ENCODE data around the gene ZNF839. TPM values are rescaled to one million over a fixed set of nuclear protein-coding genes. Genes with fewer than 3 reads are reported as not detected.

Gene ZNF839
- total RNA-seq, 4 donors from 2014 or later, result 7.6 to 12.5 (median 9.5) TPM

DNA sequence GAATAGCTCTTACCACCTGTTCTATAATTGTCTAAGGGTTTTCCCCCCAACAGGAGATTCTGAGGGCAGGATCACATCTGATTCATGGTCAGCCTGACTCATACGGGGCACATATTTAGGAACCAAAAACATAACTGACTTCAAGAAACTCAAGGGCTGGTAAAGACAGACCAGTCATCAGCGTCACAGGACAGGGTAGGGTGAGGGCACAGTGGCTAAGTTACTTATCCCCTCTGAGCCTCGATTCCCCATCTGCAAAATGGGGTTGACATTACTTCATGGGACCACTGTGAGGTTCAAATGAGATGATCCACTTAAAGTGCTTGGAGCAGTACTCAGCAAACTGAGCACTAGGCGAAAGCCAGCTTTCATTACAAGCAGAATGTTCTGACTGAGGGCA lies 42.5 kb downstream of the ZNF839 start:
- H3K4me1 ChIP-seq, result peaks cover 21 to 51% (median 43%) of the 10 kb centered on the region in 4 donors
- peak overlapping the region; percentile 80 to 95 (median 90) for H3K4me3 ChIP-seq
- peak overlapping the region; percentile 94 to 100 (median 98) for H3K27ac ChIP-seq (replicated peaks in 1 of 4)
- intact Hi-C loops (cut with DNase I), result no loop called here
- H3K9me3 ChIP-seq, result no peaks in the 10 kb centered on the region
- WGBS, result 23% methylated on average over 4 of the region's 4 CpGs
- no peak for TF ChIP-seq EP300 (IDR thresholded peaks at IDR 0.05)
- TF ChIP-seq, protein P1, sequence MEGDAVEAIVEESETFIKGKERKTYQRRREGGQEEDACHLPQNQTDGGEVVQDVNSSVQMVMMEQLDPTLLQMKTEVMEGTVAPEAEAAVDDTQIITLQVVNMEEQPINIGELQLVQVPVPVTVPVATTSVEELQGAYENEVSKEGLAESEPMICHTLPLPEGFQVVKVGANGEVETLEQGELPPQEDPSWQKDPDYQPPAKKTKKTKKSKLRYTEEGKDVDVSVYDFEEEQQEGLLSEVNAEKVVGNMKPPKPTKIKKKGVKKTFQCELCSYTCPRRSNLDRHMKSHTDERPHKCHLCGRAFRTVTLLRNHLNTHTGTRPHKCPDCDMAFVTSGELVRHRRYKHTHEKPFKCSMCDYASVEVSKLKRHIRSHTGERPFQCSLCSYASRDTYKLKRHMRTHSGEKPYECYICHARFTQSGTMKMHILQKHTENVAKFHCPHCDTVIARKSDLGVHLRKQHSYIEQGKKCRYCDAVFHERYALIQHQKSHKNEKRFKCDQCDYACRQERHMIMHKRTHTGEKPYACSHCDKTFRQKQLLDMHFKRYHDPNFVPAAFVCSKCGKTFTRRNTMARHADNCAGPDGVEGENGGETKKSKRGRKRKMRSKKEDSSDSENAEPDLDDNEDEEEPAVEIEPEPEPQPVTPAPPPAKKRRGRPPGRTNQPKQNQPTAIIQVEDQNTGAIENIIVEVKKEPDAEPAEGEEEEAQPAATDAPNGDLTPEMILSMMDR (IDR thresholded peaks at IDR 0.05), result no peak
- no peak for TF ChIP-seq POLR2A (IDR thresholded peaks at IDR 0.05; ENCODE audit: low read depth)
- TF ChIP-seq POLR2AphosphoS5 (IDR thresholded peaks at IDR 0.05), result no peak
- peaks cover 17 to 31% (median 24%) of the 10 kb centered on the region in 4 donors for H3K36me3 ChIP-seq
- DNase-seq (ENCODE audit: extremely low spot score), result no peak
- no peaks in the 10 kb centered on the region for H3K27me3 ChIP-seq

DNA sequence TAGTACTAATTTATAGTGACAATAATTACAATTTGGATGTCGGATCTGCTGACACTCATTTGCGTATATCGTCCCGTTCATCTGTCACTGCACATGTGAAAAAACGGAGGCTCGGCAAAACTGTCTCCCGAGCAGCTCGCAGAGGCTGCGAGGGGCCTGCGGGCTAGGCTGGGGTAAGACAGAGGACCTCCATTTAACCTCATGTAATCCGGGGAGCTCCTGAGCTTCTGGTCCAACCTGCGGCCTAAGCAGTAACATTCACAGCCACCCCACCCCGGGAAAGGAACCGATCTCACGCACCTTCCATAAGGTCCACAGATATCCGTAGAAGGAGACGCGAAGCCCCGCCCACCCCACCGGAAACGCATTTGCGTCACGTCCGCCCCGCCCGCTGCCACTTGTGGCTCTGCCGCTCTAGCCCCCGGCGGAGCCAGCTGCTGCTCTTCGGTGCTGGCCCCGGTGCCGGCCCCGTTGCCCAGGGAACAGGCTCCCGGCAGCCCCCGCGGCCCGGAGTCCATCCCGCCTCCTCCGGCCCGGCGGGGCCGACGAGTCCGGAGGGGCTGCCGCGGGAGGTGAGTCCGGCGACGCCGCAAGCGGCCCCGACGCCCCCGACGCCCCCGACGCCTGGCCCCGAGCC lies 43.1 kb downstream of the ZNF839 start, which contains the start of the genes CINP and TECPR2:
Gene CINP, minus strand, starts transcription at position 346 of the 637 bp plus-strand sequence. Its CDS starts 39 bp downstream, at position 307.
Gene TECPR2, plus strand, starts transcription at position 397 of the 637 bp plus-strand sequence. CDS start 13,781 bp downstream, outside the sequence.
- Histone ChIP-seq H3K9me3 (no peaks in the 10 kb centered on the region), H3K4me3 (peak within 1 kb of the TSS; percentile 80 to 95 (median 90)), H3K36me3 (peaks cover 12 to 25% (median 18%) of the 10 kb centered on the region in 4 donors), H3K4me1 (peaks cover 21 to 51% (median 43%) of the 10 kb centered on the region in 4 donors), H3K27ac (replicated peaks in 1 of 4) (peak within 1 kb of the TSS; percentile 94 to 100 (median 98)), H3K27me3 (no peaks in the 10 kb centered on the region)
- 0% methylated on average over 15 of the region's 58 CpGs for WGBS
- intact Hi-C loops (cut with DNase I), result no loop called here
- DNase-seq (ENCODE audit: extremely low spot score), result peak; percentile 99
- TF ChIP-seq POLR2AphosphoS5 (IDR thresholded peaks at IDR 0.05) (peak; percentile 90 to 91), POLR2A (IDR thresholded peaks at IDR 0.05; ENCODE audit: low read depth) (peak; percentile 72), EP300 (IDR thresholded peaks at IDR 0.05) (no peak)
- TF ChIP-seq, protein P1 (IDR thresholded peaks at IDR 0.05), result no peak

DNA sequence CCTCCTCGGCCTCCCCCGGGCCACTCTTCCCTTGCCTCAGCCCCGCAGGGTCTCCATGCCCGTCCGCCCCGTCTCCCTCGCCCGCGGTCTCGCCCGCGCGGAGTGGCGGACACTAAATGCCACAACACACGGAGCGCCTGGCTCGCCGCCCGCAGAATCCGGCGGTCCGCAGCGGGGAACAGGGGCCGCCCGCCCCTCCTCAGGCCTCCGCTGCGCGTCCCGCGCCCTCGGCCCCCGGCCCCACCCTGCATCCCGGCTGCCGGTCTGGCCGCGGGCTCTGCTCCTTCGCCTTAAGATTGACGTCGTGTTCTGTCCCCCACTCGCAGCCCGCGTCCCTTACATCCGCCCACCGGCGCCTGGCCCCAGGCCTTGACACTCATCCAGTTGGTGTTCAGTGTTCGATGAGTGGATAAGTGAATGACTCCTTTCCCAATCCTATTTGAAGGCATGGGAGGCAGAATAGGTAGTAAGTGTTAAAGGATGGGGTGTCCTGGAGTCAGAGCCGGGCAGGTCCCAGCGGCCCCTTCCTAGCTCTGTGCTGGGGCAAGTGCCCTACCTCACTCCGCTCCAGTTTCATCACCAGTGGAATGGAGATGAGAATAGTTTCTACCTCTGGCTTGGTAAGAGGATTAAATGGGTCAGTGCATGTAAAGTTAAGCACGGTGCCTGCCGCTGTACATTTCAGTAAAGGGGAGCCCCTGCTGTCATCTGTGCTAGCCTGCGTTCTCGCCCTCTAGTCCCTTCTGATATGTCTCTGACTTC lies 43.8 kb downstream of the ZNF839 start:
- TF ChIP-seq EP300 (IDR thresholded peaks at IDR 0.05), result no peak
- intact Hi-C loops (cut with DNase I), result no loop called here
- Histone ChIP-seq H3K36me3 (peaks cover 5 to 18% (median 11%) of the 10 kb centered on the region in 4 donors), H3K9me3 (no peaks in the 10 kb centered on the region), H3K4me1 (peaks cover 21 to 51% (median 44%) of the 10 kb centered on the region in 4 donors), H3K4me3 (peak overlapping the region; percentile 80 to 95 (median 90)), H3K27me3 (no peaks in the 10 kb centered on the region), H3K27ac (replicated peaks in 1 of 4) (peak overlapping the region; percentile 94 to 100 (median 98))
- DNase-seq (ENCODE audit: extremely low spot score), result no peak
- 14% methylated on average over 7 of the region's 53 CpGs for WGBS

DNA sequence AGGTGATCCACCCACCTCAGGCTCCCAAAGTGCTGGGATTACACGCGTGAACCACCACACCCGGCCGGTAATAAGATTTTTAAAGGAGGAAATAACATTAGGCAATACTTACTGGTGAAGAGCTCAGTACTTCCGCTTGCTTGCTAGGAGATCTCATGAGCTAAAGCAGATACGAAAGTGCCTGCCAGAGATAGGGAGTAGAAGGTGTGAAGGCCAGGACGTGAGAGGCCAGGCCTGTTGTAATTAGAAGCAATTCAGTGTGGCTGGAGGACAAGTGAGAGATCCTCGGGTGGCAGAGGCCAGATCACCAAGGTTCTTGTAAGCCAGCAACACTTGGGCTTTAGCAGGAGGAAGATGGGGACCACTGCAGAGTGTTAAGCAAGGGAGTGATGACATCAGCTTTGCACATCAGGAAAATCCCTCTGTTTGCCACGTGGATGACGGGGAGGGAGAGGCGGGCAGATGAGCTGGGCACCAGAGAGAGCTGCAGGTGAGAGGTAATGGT lies 50.8 kb downstream of the ZNF839 start:
- intact Hi-C loops (cut with DNase I), result no loop called here
- Histone ChIP-seq H3K4me3 (no peak overlapping the region), H3K27me3 (no peaks in the 10 kb centered on the region), H3K27ac (replicated peaks in 1 of 4) (no peak overlapping the region), H3K9me3 (no peaks in the 10 kb centered on the region), H3K4me1 (peaks cover 0 to 21% (median 8%) of the 10 kb centered on the region in 4 donors), H3K36me3 (peaks cover 0 to 8% (median 3%) of the 10 kb centered on the region in 4 donors)
- TF ChIP-seq POLR2A (IDR thresholded peaks at IDR 0.05; ENCODE audit: low read depth), result no peak
- TF ChIP-seq, protein P1 (IDR thresholded peaks at IDR 0.05), result no peak
- no peak for TF ChIP-seq POLR2AphosphoS5 (IDR thresholded peaks at IDR 0.05)
- no peak for TF ChIP-seq EP300 (IDR thresholded peaks at IDR 0.05)
- 77% methylated on average over 11 of the region's 11 CpGs for whole genome bisulfite sequencing
- DNase-seq (ENCODE audit: extremely low spot score), result no peak

DNA sequence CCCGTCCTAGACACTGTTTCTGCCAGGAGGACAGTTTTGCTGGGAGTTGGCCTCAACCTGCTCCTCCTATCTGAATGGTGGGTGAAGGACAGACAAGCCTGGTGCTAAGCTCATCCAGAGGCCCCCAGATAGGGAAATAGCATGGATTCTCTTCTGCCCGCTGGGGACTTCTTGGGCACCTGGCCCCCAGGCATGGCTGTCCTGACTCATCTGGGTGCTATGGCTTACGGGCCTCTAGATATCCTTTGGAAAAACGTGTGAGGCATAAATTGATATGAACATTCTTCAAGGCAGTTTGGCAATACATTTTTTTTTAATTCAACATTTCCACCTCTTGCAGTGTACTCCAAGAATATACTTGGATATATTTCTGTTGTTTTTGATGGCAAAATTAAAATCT lies 51.8 kb downstream of the ZNF839 start:
- no peak for TF ChIP-seq EP300 (IDR thresholded peaks at IDR 0.05)
- no peak for TF ChIP-seq POLR2A (IDR thresholded peaks at IDR 0.05; ENCODE audit: low read depth)
- no peak for TF ChIP-seq POLR2AphosphoS5 (IDR thresholded peaks at IDR 0.05)
- TF ChIP-seq, protein P1 (IDR thresholded peaks at IDR 0.05), result no peak
- no peak for DNase-seq (ENCODE audit: extremely low spot score)
- Histone ChIP-seq H3K27ac (replicated peaks in 1 of 4) (no peak overlapping the region), H3K4me1 (peaks cover 0 to 20% (median 6%) of the 10 kb centered on the region in 4 donors), H3K27me3 (no peaks in the 10 kb centered on the region), H3K9me3 (no peaks in the 10 kb centered on the region), H3K4me3 (no peak overlapping the region), H3K36me3 (peaks cover 0 to 8% (median 3%) of the 10 kb centered on the region in 4 donors)
- WGBS, result 91% methylated on average over 4 of the region's 4 CpGs
- intact Hi-C loops (cut with DNase I), result no loop called here
